GM23338 (cell line): ENCODE data around the gene SAMD4A. TPM values are rescaled to one million over a fixed set of nuclear protein-coding genes. Genes with fewer than 3 reads are reported as not detected.

ENCODE experiments used
- ATAC-seq: fragments of 200-7000 bp; cut with Tn5 transposase; 3 replicates; pipeline ENCODE4 v1.9.1; 2020
- DNase-seq: peaks from one replicate; pipeline ENCODE4 v3.0.0-alpha.2; 2015; ENCODE audit warnings: low spot score
- H2AFZ ChIP-seq: fragments of 200-600 bp; sonication (generic); 2 replicates; pipeline ENCODE4 v1.8.0; 2016; ENCODE audit warnings: antibody characterized with exemption, mild to moderate bottlenecking, moderate library complexity
- H3F3A ChIP-seq: fragments of 200-600 bp; sonication (generic); replicated peaks from 2 replicates; pipeline ENCODE4 v1.8.0; 2017; ENCODE audit warnings: antibody characterized with exemption, mixed run types, low read depth
- H3K27ac ChIP-seq: fragments of 200-600 bp; sonication (generic); 2 replicates; pipeline ENCODE4 v1.6.1; 2016; ENCODE audit warnings: low read depth
- H3K27me3 ChIP-seq: fragments of 200-600 bp; sonication (generic); 2 replicates; pipeline ENCODE4 v1.8.0; 2016; ENCODE audit warnings: mild to moderate bottlenecking, mixed run types, moderate library complexity; ENCODE audit not compliant: insufficient read depth
- H3K36me3 ChIP-seq: fragments of 200-600 bp; sonication (generic); 2 replicates; pipeline ENCODE4 v1.8.0; 2016; ENCODE audit warnings: mild to moderate bottlenecking; ENCODE audit not compliant: insufficient read depth
- H3K4me1 ChIP-seq: fragments of 200-600 bp; sonication (generic); 2 replicates; pipeline ENCODE4 v1.8.0; 2016; ENCODE audit warnings: mild to moderate bottlenecking, moderate library complexity; ENCODE audit not compliant: insufficient read depth
- H3K4me2 ChIP-seq: fragments of 200-600 bp; sonication (generic); 2 replicates; pipeline ENCODE4 v1.7.1; 2017; ENCODE audit warnings: mixed run types
- H3K4me3 ChIP-seq: fragments of 200-600 bp; sonication (generic); 2 replicates; pipeline ENCODE4 v1.6.1; 2016; ENCODE audit warnings: mixed run types
- H3K79me2 ChIP-seq: fragments of 200-600 bp; sonication (generic); replicated peaks from 2 replicates; pipeline ENCODE4 v1.8.0; 2017; ENCODE audit warnings: mild to moderate bottlenecking; ENCODE audit not compliant: insufficient read depth
- H3K9me2 ChIP-seq: fragments of 200-600 bp; sonication (generic); 2 replicates; pipeline ENCODE4 v1.8.0; 2017; ENCODE audit not compliant: insufficient read depth
- H4K20me1 ChIP-seq: fragments of 200-600 bp; sonication (generic); replicated peaks from 2 replicates; pipeline ENCODE4 v1.8.0; 2017; ENCODE audit warnings: mild to moderate bottlenecking; ENCODE audit not compliant: insufficient read depth
- H3K27ac Mint-ChIP-seq: 2 replicates; pipeline ENCODE4 v1.8.0; 2020; ENCODE audit warnings: inconsistent platforms, mild to moderate bottlenecking, moderate library complexity, mixed read lengths
- H3K27me3 Mint-ChIP-seq: 3 replicates; pipeline ENCODE4 v1.8.0; 2022; ENCODE audit warnings: low read depth, mild to moderate bottlenecking, moderate library complexity, mixed read lengths, inconsistent platforms; ENCODE audit not compliant: insufficient read depth, poor library complexity
- H3K36me3 Mint-ChIP-seq: 3 replicates; pipeline ENCODE4 v1.8.0; 2021; ENCODE audit warnings: low read depth, mild to moderate bottlenecking, inconsistent platforms, moderate library complexity, mixed read lengths
- H3K4me1 Mint-ChIP-seq: 3 replicates; pipeline ENCODE4 v1.8.0; 2020; ENCODE audit warnings: mild to moderate bottlenecking, inconsistent platforms, mixed read lengths
- H3K4me3 Mint-ChIP-seq: 3 replicates; pipeline ENCODE4 v1.8.0; 2021; ENCODE audit warnings: moderate library complexity, mild to moderate bottlenecking, inconsistent platforms, mixed read lengths
- H3K9me3 Mint-ChIP-seq: 3 replicates; pipeline ENCODE4 v1.8.0; 2020; ENCODE audit warnings: moderate library complexity, mild to moderate bottlenecking, inconsistent platforms, mixed read lengths
- CREB1 ChIP-seq: fragments of 250-450 bp; sonication (Bioruptor Pico); IDR thresholded peaks from 2 replicates; pipeline ENCODE4 v1.5.0; 2020; ENCODE audit warnings: low read depth, mild to moderate bottlenecking, moderate library complexity
- EZH2 ChIP-seq: fragments of 200-600 bp; sonication (generic); IDR thresholded peaks from one replicate; pipeline ENCODE4 v1.8.0; 2017; ENCODE audit warnings: antibody characterized with exemption, mild to moderate bottlenecking, low read depth; ENCODE audit not compliant: unreplicated experiment
- EZH2phosphoT487 ChIP-seq: fragments of 200-600 bp; sonication (generic); IDR thresholded peaks from one replicate; pipeline ENCODE4 v1.8.1; 2018; ENCODE audit warnings: antibody characterized with exemption; ENCODE audit not compliant: unreplicated experiment
- NANOG ChIP-seq: IDR thresholded peaks from 2 replicates; pipeline ENCODE4 v1.6.1; 2016; ENCODE audit warnings: antibody characterized with exemption, borderline replicate concordance
- STAT1 ChIP-seq: IDR thresholded peaks from one replicate; pipeline ENCODE4 v1.6.1; 2016; ENCODE audit warnings: antibody characterized with exemption; ENCODE audit not compliant: unreplicated experiment
- ZNF114 ChIP-seq: fragments of 250-450 bp; sonication (Bioruptor Pico); IDR thresholded peaks from 2 replicates; pipeline ENCODE4 v1.5.0; 2020; ENCODE audit warnings: mild to moderate bottlenecking, moderate library complexity
- ZNF331 ChIP-seq: fragments of 250-450 bp; sonication (Bioruptor Pico); IDR thresholded peaks from 2 replicates; pipeline ENCODE4 v1.5.0; 2020; ENCODE audit warnings: low read depth, mild to moderate bottlenecking, moderate library complexity
- ZNF462 ChIP-seq: fragments of 250-450 bp; sonication (Bioruptor Pico); IDR thresholded peaks from 2 replicates; pipeline ENCODE4 v1.5.0; 2020; ENCODE audit warnings: mild to moderate bottlenecking, moderate library complexity
- polyA plus RNA-seq: library from polyadenylated mRNA; unstranded; fragments of >200 nt; fragmentation: Nextera tagmentation; extraction: Ambion mirVana; gene quantifications from 2 replicates; pipeline ENCODE4 v1.2.1, GENCODE V29; 2016
- total RNA-seq: library from RNA; depleted of rRNA; stranded (reverse); fragments of >200 nt; shearing (Covaris generic); gene quantifications from 2 replicates; pipeline ENCODE4 v1.2.3, GENCODE V29; 2014

SAMD4A gene
- total and polyA plus RNA-seq, 2 experiments from 2014 or later = 1.6 to 6.9 TPM

- no peak overlapping the region for H3K27ac Mint-ChIP-seq
- H3K36me3 ChIP-seq = no peaks in the 10 kb centered on the region
- H3K36me3 Mint-ChIP-seq = no peaks in the 10 kb centered on the region
- ATAC-seq = no peak
- no peaks in the 10 kb centered on the region for H3K79me2 ChIP-seq
- no peak overlapping the region for H3K4me3 Mint-ChIP-seq
- H3K9me2 ChIP-seq = no peaks in the 10 kb centered on the region; the same call in 1 of the 2 replicates
- no peak overlapping the region for H2AFZ ChIP-seq
- no peaks in the 10 kb centered on the region; the same call in 1 of the 2 replicates for H3K27me3 ChIP-seq
- H3K27me3 Mint-ChIP-seq = no peaks in the 10 kb centered on the region
- H3K9me3 Mint-ChIP-seq = no peaks in the 10 kb centered on the region
- H3K4me3 ChIP-seq = no peak overlapping the region
- no peak overlapping the region for H3K4me2 ChIP-seq
- DNase-seq = no peak
- no peaks in the 10 kb centered on the region for H4K20me1 ChIP-seq
- H3K4me1 ChIP-seq = 0 out of 2 replicates have a peak, but pooled peaks cover 8% of the 10 kb centered on the region
- H3K4me1 Mint-ChIP-seq = peaks cover 12% of the 10 kb centered on the region
- TF ChIP-seq CREB1 = no peak
- TF ChIP-seq NANOG = no peak
- no peak for TF ChIP-seq ZNF462 (CRISPR knock-in tag)
- TF ChIP-seq ZNF114 (CRISPR knock-in tag) = no peak
- TF ChIP-seq EZH2 = no peak
- no peak for TF ChIP-seq STAT1
- no peak for TF ChIP-seq ZNF331
- no peak for TF ChIP-seq EZH2phosphoT487
- no peaks in the 10 kb centered on the region for H3F3A ChIP-seq
- H3K27ac ChIP-seq = no peak overlapping the region
Observed at GRCh38 chr14:54703082-54703481, 136.2 kb downstream of the SAMD4A start.
